Stromal cell of bone marrow (primary cell): ENCODE measurements around the gene GPI.
"Not testable (repeated sequence)": the region's sequence is repeated elsewhere in the genome, so short reads cannot be mapped to it uniquely, and the experiment has no call there.

Source experiments
- DNase-seq: peaks from one replicate; pipeline ENCODE4 v3.0.0-alpha.2; 2012; ENCODE audit warnings: low read depth

GPI gene

GRCh38 chr19:34368338-34368737 is 3.3 kb downstream of the GPI start:
- no peak for DNase-seq

GRCh38 chr19:34369166-34369565 is 4.2 kb downstream of the GPI start:
- DNase-seq = not testable (repeated sequence)

GRCh38 chr19:34370117-34370516 is 5.1 kb downstream of the GPI start:
- no peak for DNase-seq

- no peak for DNase-seq
These were observed 6.0 kb downstream of the GPI start for GRCh38 chr19:34370983-34371382.

- no peak for DNase-seq
These were observed 8.7 kb downstream of the GPI start for GRCh38 chr19:34373601-34374288.

- DNase-seq = no peak
These were observed 10.6 kb downstream of the GPI start for GRCh38 chr19:34375598-34375997.

- no peak for DNase-seq
These were observed 15.7 kb downstream of the GPI start for GRCh38 chr19:34380639-34381241.

- DNase-seq = no peak
These were observed 16.6 kb downstream of the GPI start for GRCh38 chr19:34381399-34382251.

- no peak for DNase-seq
These were observed 17.5 kb downstream of the GPI start for GRCh38 chr19:34382471-34382870.

GRCh38 chr19:34383599-34383998 is 18.6 kb downstream of the GPI start:
- no peak for DNase-seq

GRCh38 chr19:34386645-34387445 is 21.8 kb downstream of the GPI start:
- no peak for DNase-seq

- no peak for DNase-seq
These were observed 22.4 kb downstream of the GPI start for GRCh38 chr19:34387446-34387810.

GRCh38 chr19:34388745-34389144 is 23.7 kb downstream of the GPI start:
- not testable (repeated sequence) for DNase-seq

- DNase-seq = no peak
These were observed 26.8 kb downstream of the GPI start for GRCh38 chr19:34391813-34392212.

- no peak for DNase-seq
These were observed 28.0 kb downstream of the GPI start for GRCh38 chr19:34393031-34393430.

- no peak for DNase-seq
These were observed 28.6 kb downstream of the GPI start for GRCh38 chr19:34393629-34394028.

GRCh38 chr19:34397853-34398252 is 32.9 kb downstream of the GPI start:
- no peak for DNase-seq

- no peak for DNase-seq
These were observed 34.9 kb downstream of the GPI start for GRCh38 chr19:34399886-34400285.

GRCh38 chr19:34400844-34401243 is 35.8 kb downstream of the GPI start:
- not testable (repeated sequence) for DNase-seq

GRCh38 chr19:34402074-34402600 is 37.1 kb downstream of the GPI start:
- DNase-seq = no peak

- DNase-seq = no peak
These were observed 38.8 kb downstream of the GPI start for GRCh38 chr19:34403784-34404108.
